Smooth muscle cell (in vitro differentiated cells): ENCODE measurements around the gene HAND1. TPM values are rescaled to one million over a fixed set of nuclear protein-coding genes. Genes with fewer than 3 reads are reported as not detected.

ENCODE experiments used
- DNase-seq: peaks from one replicate; lab custom pipeline; 2025; ENCODE audit not compliant: unreplicated experiment; lab: John Stamatoyannopoulos, UW
- H2AFZ ChIP-seq: fragments of 200-600 bp; sonication (generic); 2 replicates; pipeline ENCODE4 v1.6.0; 2016; ENCODE audit warnings: antibody characterized with exemption, low read depth, mild to moderate bottlenecking
- H3F3A ChIP-seq: fragments of 200-600 bp; sonication (generic); 2 replicates; pipeline ENCODE4 v1.6.0; 2017; ENCODE audit warnings: antibody characterized with exemption, low read depth
- H3K27ac ChIP-seq: fragments of 200-600 bp; sonication (generic); 2 replicates; pipeline ENCODE4 v1.5.1; 2016; ENCODE audit warnings: low read depth, mild to moderate bottlenecking
- H3K27me3 ChIP-seq: fragments of 200-600 bp; sonication (generic); 2 replicates; pipeline ENCODE4 v1.6.1; 2016; ENCODE audit warnings: low read depth, mild to moderate bottlenecking
- H3K36me3 ChIP-seq: fragments of 200-600 bp; sonication (generic); 2 replicates; pipeline ENCODE4 v1.5.1; 2016; ENCODE audit warnings: low read depth
- H3K4me1 ChIP-seq: fragments of 200-600 bp; sonication (generic); 2 replicates; pipeline ENCODE4 v1.5.1; 2016; ENCODE audit warnings: low read depth
- H3K4me2 ChIP-seq: fragments of 200-600 bp; sonication (generic); 2 replicates; pipeline ENCODE4 v1.6.0; 2016; ENCODE audit warnings: mild to moderate bottlenecking
- H3K4me3 ChIP-seq: fragments of 200-600 bp; sonication (generic); 2 replicates; pipeline ENCODE4 v1.5.1; 2016; ENCODE audit warnings: mild to moderate bottlenecking
- H3K79me2 ChIP-seq: fragments of 200-600 bp; sonication (generic); 2 replicates; pipeline ENCODE4 v1.6.0; 2016; ENCODE audit warnings: low read depth, mild to moderate bottlenecking
- H3K9ac ChIP-seq: fragments of 200-600 bp; sonication (generic); 2 replicates; pipeline ENCODE4 v1.6.0; 2016; ENCODE audit warnings: low read depth
- H3K9me3 ChIP-seq: fragments of 200-600 bp; sonication (generic); replicated peaks from 2 replicates; pipeline ENCODE4 v1.5.1; 2016; ENCODE audit warnings: low read depth
- H4K20me1 ChIP-seq: fragments of 200-600 bp; sonication (generic); 2 replicates; pipeline ENCODE4 v1.6.0; 2016; ENCODE audit warnings: low read depth
- WGBS: methylation state at CpG from one replicate; pipeline ENCODE4 v1.1.7; 2016; ENCODE audit warnings: low lambda C conversion rate; 5-methylcytosine and 5-hydroxymethylcytosine counted together
- polyA plus RNA-seq: library from polyadenylated mRNA; unstranded; fragments of >200 nt; fragmentation: Nextera tagmentation; extraction: Ambion mirVana; gene quantifications from 2 replicates; pipeline ENCODE4 v1.2.1, GENCODE V29; 2016
- total RNA-seq: library from RNA; depleted of rRNA; stranded (reverse); fragments of >200 nt; gene quantifications from 2 replicates; pipeline ENCODE4 v1.2.3, GENCODE V29; 2014
- TF ChIP-seq, protein P1 (sequence below): fragments of 200-600 bp; sonication (generic); IDR thresholded peaks from 2 replicates; pipeline ENCODE4 v1.5.1; 2017; ENCODE audit warnings: borderline replicate concordance, mild to moderate bottlenecking, antibody characterized with exemption; ENCODE audit not compliant: insufficient read depth, poor library complexity, severe bottlenecking

Gene HAND1
- total and polyA plus RNA-seq, 2 experiments from 2014 or later: 18.2 to 36.3 TPM

DNA sequence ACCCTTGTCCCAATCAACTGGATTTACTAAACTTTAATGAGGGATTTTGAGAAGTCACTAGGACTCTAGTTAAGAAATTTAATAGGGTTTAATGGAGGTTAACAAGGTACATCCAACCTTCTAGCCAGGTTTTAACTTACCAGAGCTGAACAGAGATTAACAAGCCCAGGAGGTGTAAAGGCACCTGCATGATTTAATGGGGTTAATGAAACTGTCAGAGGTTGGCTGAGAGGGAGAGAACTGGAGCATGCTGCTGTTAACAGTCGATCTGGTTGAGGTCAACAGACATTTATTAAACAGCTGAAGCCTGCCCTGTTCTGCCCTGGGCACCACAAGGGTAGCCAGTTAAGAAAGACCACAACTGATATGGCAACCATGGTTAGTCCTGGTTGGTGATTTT is 13.6 kb downstream of the HAND1 start:
- TF ChIP-seq, protein P1, sequence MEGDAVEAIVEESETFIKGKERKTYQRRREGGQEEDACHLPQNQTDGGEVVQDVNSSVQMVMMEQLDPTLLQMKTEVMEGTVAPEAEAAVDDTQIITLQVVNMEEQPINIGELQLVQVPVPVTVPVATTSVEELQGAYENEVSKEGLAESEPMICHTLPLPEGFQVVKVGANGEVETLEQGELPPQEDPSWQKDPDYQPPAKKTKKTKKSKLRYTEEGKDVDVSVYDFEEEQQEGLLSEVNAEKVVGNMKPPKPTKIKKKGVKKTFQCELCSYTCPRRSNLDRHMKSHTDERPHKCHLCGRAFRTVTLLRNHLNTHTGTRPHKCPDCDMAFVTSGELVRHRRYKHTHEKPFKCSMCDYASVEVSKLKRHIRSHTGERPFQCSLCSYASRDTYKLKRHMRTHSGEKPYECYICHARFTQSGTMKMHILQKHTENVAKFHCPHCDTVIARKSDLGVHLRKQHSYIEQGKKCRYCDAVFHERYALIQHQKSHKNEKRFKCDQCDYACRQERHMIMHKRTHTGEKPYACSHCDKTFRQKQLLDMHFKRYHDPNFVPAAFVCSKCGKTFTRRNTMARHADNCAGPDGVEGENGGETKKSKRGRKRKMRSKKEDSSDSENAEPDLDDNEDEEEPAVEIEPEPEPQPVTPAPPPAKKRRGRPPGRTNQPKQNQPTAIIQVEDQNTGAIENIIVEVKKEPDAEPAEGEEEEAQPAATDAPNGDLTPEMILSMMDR: no peak
- Histone ChIP-seq H4K20me1 (no peaks in the 10 kb centered on the region), H3K4me2 (no peak overlapping the region), H3K79me2 (no peaks in the 10 kb centered on the region), H3K4me1 (no peaks in the 10 kb centered on the region), H3K36me3 (no peaks in the 10 kb centered on the region), H2AFZ (no peak overlapping the region), H3F3A (no peaks in the 10 kb centered on the region), H3K27me3 (no peaks in the 10 kb centered on the region), H3K27ac (no peak overlapping the region), H3K4me3 (no peak overlapping the region), H3K9ac (no peak overlapping the region), H3K9me3 (no peaks in the 10 kb centered on the region)
- no peak for DNase-seq
- 36% methylated on average over 1 of the region's 1 CpG for WGBS

DNA sequence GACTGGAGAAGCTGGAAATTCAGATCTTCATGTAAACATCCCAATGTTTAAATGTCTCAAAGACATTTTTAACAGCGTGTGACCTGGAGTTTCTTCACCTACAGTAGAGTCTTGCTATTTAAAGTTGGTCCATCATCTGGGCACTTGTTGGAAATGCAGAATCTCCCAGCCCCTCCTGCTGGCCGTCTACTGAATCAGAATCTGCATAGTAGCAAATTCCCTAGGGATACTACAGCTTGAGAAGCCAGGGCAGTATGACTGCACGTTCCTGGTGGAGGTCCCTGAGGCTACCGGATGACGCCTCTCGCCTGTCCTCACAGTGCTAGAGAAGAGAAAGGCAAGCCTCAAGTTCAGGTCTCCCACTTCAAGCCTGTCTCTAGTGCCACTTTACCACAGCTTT is 16.5 kb downstream of the HAND1 start:
- H3K27ac ChIP-seq: no peak overlapping the region
- H3K9ac ChIP-seq: no peak overlapping the region
- WGBS: 45% methylated on average over 6 of the region's 6 CpGs
- H4K20me1 ChIP-seq: no peaks in the 10 kb centered on the region
- no peak overlapping the region for H3K4me3 ChIP-seq
- no peaks in the 10 kb centered on the region for H3K79me2 ChIP-seq
- H3K27me3 ChIP-seq: no peaks in the 10 kb centered on the region
- H3K36me3 ChIP-seq: no peaks in the 10 kb centered on the region
- H3K9me3 ChIP-seq: no peaks in the 10 kb centered on the region
- no peak overlapping the region for H3K4me2 ChIP-seq
- H3F3A ChIP-seq: no peaks in the 10 kb centered on the region
- TF ChIP-seq, protein P1: peak; percentile 36
- no peaks in the 10 kb centered on the region for H3K4me1 ChIP-seq
- no peak for DNase-seq
- H2AFZ ChIP-seq: no peak overlapping the region

DNA sequence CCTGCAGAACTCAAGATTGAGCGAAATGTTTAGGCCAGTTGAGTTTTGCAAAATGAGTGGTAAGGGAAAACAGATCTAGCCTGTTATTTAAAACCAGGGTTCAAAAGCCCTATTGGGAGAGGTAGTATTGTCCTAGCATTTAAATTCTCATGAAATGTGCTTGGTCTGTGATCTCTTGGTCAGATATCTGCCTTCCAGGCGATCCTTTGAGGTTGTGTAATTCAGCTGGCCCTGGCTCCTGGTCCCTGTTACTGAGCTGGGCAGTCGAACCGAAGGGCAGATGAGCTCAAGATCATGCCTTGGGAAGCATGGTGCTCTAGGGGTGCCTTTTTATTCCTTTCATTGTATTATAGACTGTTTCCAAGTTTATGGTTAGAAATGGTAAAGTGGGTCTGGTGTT is 17.9 kb downstream of the HAND1 start:
- DNase-seq: no peak
- no peak overlapping the region for H2AFZ ChIP-seq

DNA sequence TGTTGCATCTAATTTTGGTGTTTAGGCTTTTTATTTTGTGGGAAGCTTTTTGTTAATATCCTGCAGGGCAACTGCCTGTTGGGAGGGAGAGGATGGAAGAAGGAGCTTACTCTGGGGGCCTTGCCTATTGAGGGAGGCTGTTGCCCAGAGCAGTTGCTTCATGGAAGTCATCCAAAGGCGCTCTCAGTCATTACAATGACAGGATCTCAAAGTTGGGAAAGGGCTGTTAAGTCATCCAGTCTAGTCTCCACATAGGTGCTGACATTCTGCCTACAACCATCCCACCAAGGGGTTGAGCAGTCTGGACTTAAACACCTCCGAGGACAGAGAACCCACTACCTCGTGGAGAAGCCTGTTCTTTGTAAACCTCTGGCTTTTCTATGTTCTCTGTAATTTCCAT is 19.0 kb downstream of the HAND1 start:
- no peaks in the 10 kb centered on the region for H3K27me3 ChIP-seq
- H3K27ac ChIP-seq: no peak overlapping the region
- no peak for DNase-seq
- H3F3A ChIP-seq: no peaks in the 10 kb centered on the region
- no peaks in the 10 kb centered on the region for H3K9me3 ChIP-seq
- peaks cover 10% of the 10 kb centered on the region for H3K36me3 ChIP-seq
- no peak overlapping the region for H3K4me3 ChIP-seq
- TF ChIP-seq, protein P1: no peak
- no peaks in the 10 kb centered on the region for H3K4me1 ChIP-seq
- H2AFZ ChIP-seq: no peak overlapping the region
- no peaks in the 10 kb centered on the region for H3K79me2 ChIP-seq
- no peak overlapping the region for H3K4me2 ChIP-seq
- WGBS: 90% methylated on average over 3 of the region's 3 CpGs
- no peak overlapping the region for H3K9ac ChIP-seq
- no peaks in the 10 kb centered on the region for H4K20me1 ChIP-seq

More for the DNA sequence above, 17.9 kb downstream of the HAND1 start:
- no peaks in the 10 kb centered on the region for H4K20me1 ChIP-seq
- 80% methylated on average over 4 of the region's 4 CpGs for WGBS
- no peak overlapping the region for H3K4me2 ChIP-seq
- H3K79me2 ChIP-seq: no peaks in the 10 kb centered on the region
- no peaks in the 10 kb centered on the region for H3F3A ChIP-seq
- no peak overlapping the region for H3K9ac ChIP-seq
- no peak overlapping the region for H3K27ac ChIP-seq
- no peak overlapping the region for H3K4me3 ChIP-seq
- no peaks in the 10 kb centered on the region for H3K27me3 ChIP-seq
- no peaks in the 10 kb centered on the region for H3K4me1 ChIP-seq
- TF ChIP-seq, protein P1: no peak
- peaks cover 5% of the 10 kb centered on the region for H3K36me3 ChIP-seq
- no peaks in the 10 kb centered on the region for H3K9me3 ChIP-seq
